Adrenal gland (tissue), 12 donors: ENCODE measurements around the gene ROCK2. TPM values are rescaled to one million over a fixed set of nuclear protein-coding genes. Genes with fewer than 3 reads are reported as not detected.

Source experiments
- DNase-seq, 7 donors: peaks; one replicate each; pipeline ENCODE4 v3.0.0-alpha.2; 2019 to 2020
- H3K27ac ChIP-seq, 5 donors: fragments of 200-600 bp; sonication (generic) in 4 of 5; 1 replicate in 3 of 5; 2 replicates in 2 of 5; pipeline versions ENCODE4 v1.5.1 to v1.8.0; 2016 to 2020; ENCODE audit warnings: mild to moderate bottlenecking in 1 of 5
- H3K27me3 ChIP-seq: fragments of 200-600 bp; 2 replicates; pipeline ENCODE4 v1.8.0; 2021
- H3K36me3 ChIP-seq, 2 donors: fragments of 200-600 bp; replicated peaks in 1 of 2; 1 replicate in 1 of 2; 2 replicates in 1 of 2; pipeline versions ENCODE4 v1.5.1 to v1.8.0; 2018 to 2022
- H3K4me1 ChIP-seq, 2 donors: fragments of 200-600 bp; replicated peaks in 1 of 2; 1 replicate in 1 of 2; 2 replicates in 1 of 2; pipeline versions ENCODE4 v1.5.1 to v1.8.0; 2018 to 2021
- H3K4me3 ChIP-seq, 4 donors: fragments of 200-600 bp; sonication (generic) in 3 of 4; one replicate each; pipeline ENCODE4 v1.5.1; 2016 to 2018
- H3K9me3 ChIP-seq, 3 donors: fragments of 200-600 bp; sonication (generic) in 1 of 3; replicated peaks in 1 of 3; 1 replicate in 2 of 3; 2 replicates in 1 of 3; pipeline versions ENCODE4 v1.5.1 to v1.8.0; 2016 to 2021
- CTCF ChIP-seq, 6 experiments: fragments of 450-650 bp in 4 of 6; fragments of 200-600 bp in 2 of 6; sonication (generic) in 1 of 6; IDR thresholded peaks; 1 replicate in 5 of 6; 2 replicates in 1 of 6; pipeline versions ENCODE4 v1.5.1 to v1.8.0; 2016 to 2021; ENCODE audit warnings: antibody characterized with exemption in 6 of 6, mild to moderate bottlenecking in 2 of 6, moderate library complexity in 1 of 6
- POLR2A ChIP-seq, 2 donors: fragments of 450-650 bp; IDR thresholded peaks; one replicate each; pipeline ENCODE4 v1.6.1; 2017; ENCODE audit warnings: antibody characterized with exemption in 2 of 2, mild to moderate bottlenecking in 2 of 2, moderate library complexity in 1 of 2
- WGBS, 4 donors: extraction: QIAGEN DNeasy Blood & Tissue Kit in 2 of 4; methylation state at CpG; one replicate each; pipeline versions ENCODE4 v1.1.5 to v1.1.7; 2013 to 2017; 5-methylcytosine and 5-hydroxymethylcytosine counted together
- intact Hi-C, 2 donors: fragments of 100-400 bp; cut with DNase I; formaldehyde crosslinking; loops; one replicate each; pipeline versions ENCODE4 v1.14.1 to v1.15.0; 2022 to 2023
- polyA plus RNA-seq, 3 donors: library from polyadenylated mRNA; stranded (reverse); fragments of 200-250 nt in 2 of 3; fragments of 350-450 nt in 1 of 3; fragmentation: Illumina TruSeq in 1 of 3; extraction: RNeasy Lipid Tissue Mini Kit (QIAGEN cat#74804) in 1 of 3; gene quantifications; one replicate each; pipeline ENCODE4 v1.2.3, GENCODE V29; 2013 to 2014
- small RNA-seq, 2 donors: library from RNA; depleted of rRNA; stranded (forward); fragments of <200 nt; gene quantifications; one replicate each; pipeline ENCODE3, GENCODE V24; 2016
- total RNA-seq, 9 donors: library from RNA; depleted of rRNA in 4 of 9; stranded (reverse); fragments of >200 nt in 4 of 9; fragments of 120-200 nt in 1 of 9; fragmentation: NEBNext Ultra II Directional in 1 of 9; extraction: Animal tissue kit (Norgen Biotek cat#: 25700) in 1 of 9; gene quantifications; one replicate each; pipeline versions ENCODE4 v1.1.0 to v1.2.4, GENCODE V29; 2013 to 2023
- donor health status: healthy with polysubstance abuse.
- donor health status: Bipolar disorder and iron deficiency.
- donor health status: DM: yes; HTN: yes; CAD: no.
- donor health status: DM: no; HTN: no; CAD: no.
- donor health status: DM: no; HTN: no; CAD: no.
- donor health status: DM: yes; HTN: yes; CAD: no.

Gene ROCK2
- total and polyA plus RNA-seq, 12 donors, result 5.0 to 46.6 (median 26.2) TPM

GRCh38 chr2:11132036-11132671, 212.3 kb downstream of the ROCK2 start:
- intact Hi-C loops, result loop anchor here (5.0 to 10.0 kb wide), 4 partner anchors 105 to 283 kb away; no protein-coding TSS in a partner anchor
- no peaks in the 10 kb centered on the region for H3K36me3 ChIP-seq
- H3K9me3 ChIP-seq, result no peaks in the 10 kb centered on the region
- no peak overlapping the region for H3K27ac ChIP-seq
- 67 to 74% (median 71%) methylated on average over 18 to 19 of the region's 19 CpGs for WGBS, 4 donors
- peak overlapping the region in 1 of 4 donors; percentile 57 for H3K4me3 ChIP-seq
- H3K27me3 ChIP-seq, result no peaks in the 10 kb centered on the region
- TF ChIP-seq CTCF (IDR thresholded peaks at IDR 0.05) (no peak), POLR2A (IDR thresholded peaks at IDR 0.05) (no peak)
- peaks cover 16 to 19% of the 10 kb centered on the region in 2 donors for H3K4me1 ChIP-seq
- no peak for DNase-seq

- no peaks in the 10 kb centered on the region for H3K36me3 ChIP-seq
- no peaks in the 10 kb centered on the region for H3K9me3 ChIP-seq
- H3K4me1 ChIP-seq, result peaks cover 16 to 19% of the 10 kb centered on the region in 2 donors
- intact Hi-C loops, result loop anchor here (5.0 to 10.0 kb wide), 4 partner anchors 106 to 283 kb away; no protein-coding TSS in a partner anchor
- H3K27ac ChIP-seq, result no peak overlapping the region
- 79 to 89% (median 82%) methylated on average over 16 to 20 of the region's 20 CpGs for WGBS, 4 donors
- no peak for DNase-seq
- TF ChIP-seq CTCF (IDR thresholded peaks at IDR 0.05) (no peak), POLR2A (IDR thresholded peaks at IDR 0.05) (no peak)
- H3K27me3 ChIP-seq, result no peaks in the 10 kb centered on the region
- no peak overlapping the region for H3K4me3 ChIP-seq
These were observed 213.1 kb downstream of the ROCK2 start for GRCh38 chr2:11131166-11131920.

Small RNA genes within 50 kb of the gene (small RNA-seq; reads per million reads assigned to genes)
- 0 reads per million in 2 donors for gene RNU6-1081P

Other genes with a start within 250 kb of the ROCK2 start
- 100 to 1,000 TPM in 3 of 9 donors, 10 to 100 TPM in 6; 21.3 to 162 (median 41.5) TPM for gene SLC66A3, start 189.2 kb downstream of the ROCK2 start, total RNA-seq
- 10 to 100 TPM; 13.0 to 33.1 (median 18.9) TPM for gene SLC66A3, start 189.2 kb downstream of the ROCK2 start, polyA plus RNA-seq
- 10 to 100 TPM in 7 of 9 donors, 1 to 10 TPM in 2; 9.2 to 38.8 (median 13.4) TPM for gene E2F6, start 121.5 kb upstream of the ROCK2 start, total RNA-seq
- 10 to 100 TPM in 2 of 3 donors, 1 to 10 TPM in 1; 8.0 to 16.6 (median 11.4) TPM for gene E2F6, start 121.5 kb upstream of the ROCK2 start, polyA plus RNA-seq
- 10 to 100 TPM in 1 of 9 donors, 1 to 10 TPM in 8; 2.6 to 26.2 (median 4.3) TPM for gene GREB1, start 189.4 kb upstream of the ROCK2 start, total RNA-seq
- 1 to 10 TPM; 2.2 to 7.5 (median 2.3) TPM for gene GREB1, start 189.4 kb upstream of the ROCK2 start, polyA plus RNA-seq